ENCODE data around the gene EPS8L2.

Gene EPS8L2

GRCh38 chr11:705646-706438 lies at the start of gene EPS8L2:
Gene EPS8L2 (plus strand): TSS chr11:706231. CDS start chr11:709408, 3,177 bp downstream.
- no peak for DNase-seq (ENCODE audit: low read depth, low spot score)
- no peak for TF ChIP-seq CTCF (IDR thresholded peaks at IDR 0.05; ENCODE audit: insufficient read depth, low read length, missing control alignments)
- POLR2A ChIA-PET = interaction anchor here (0.7 to 2.4 kb wide), 4 partner anchors 9 to 43 kb away, joined by 3 to 9 read pairs (median 5); partner anchors contain the start of genes DEAF1 and TMEM80
- CTCF ChIA-PET = interaction anchor here (1.5 to 17.1 kb wide), 3 partner anchors 9 to 42 kb away, joined by 5 to 198 read pairs (median 17); no protein-coding TSS in a partner anchor
- H3K4me3 ChIP-seq (ENCODE audit: low read depth, low read length) = peak within 1 kb of the TSS; percentile 61

- H3K4me3 ChIP-seq (ENCODE audit: low read depth, low read length) = no peak overlapping the region
- no peak for TF ChIP-seq CTCF (IDR thresholded peaks at IDR 0.05; ENCODE audit: insufficient read depth, low read length, missing control alignments)
- ChIA-PET CTCF (interaction anchor here (0.6 to 2.6 kb wide), 3 partner anchors 10 to 138 kb away, joined by 3 to 7 read pairs (median 4); no protein-coding TSS in a partner anchor), POLR2A (no interaction called here)
- DNase-seq (ENCODE audit: low read depth, low spot score) = no peak
Observed at GRCh38 chr11:656426-656825, 49.6 kb upstream of the EPS8L2 start.

- DNase-seq (ENCODE audit: low read depth, low spot score) = no peak
- CTCF ChIA-PET = interaction anchor here (0.6 to 2.6 kb wide), 3 partner anchors 10 to 139 kb away, joined by 3 to 7 read pairs (median 4); no protein-coding TSS in a partner anchor
- POLR2A ChIA-PET = no interaction called here
- TF ChIP-seq CTCF (IDR thresholded peaks at IDR 0.05; ENCODE audit: insufficient read depth, low read length, missing control alignments) = no peak
- no peak overlapping the region for H3K4me3 ChIP-seq (ENCODE audit: low read depth, low read length)
Observed at GRCh38 chr11:656866-657265, 49.2 kb upstream of the EPS8L2 start.

- DNase-seq (ENCODE audit: low read depth, low spot score) = no peak
- ChIA-PET CTCF (interaction anchor here (1.1 kb wide), 1 partner anchor 66 kb away, joined by 3 read pairs; no protein-coding TSS in a partner anchor), POLR2A (no interaction called here)
- TF ChIP-seq CTCF (IDR thresholded peaks at IDR 0.05; ENCODE audit: insufficient read depth, low read length, missing control alignments) = no peak
- no peak overlapping the region for H3K4me3 ChIP-seq (ENCODE audit: low read depth, low read length)
Observed at GRCh38 chr11:657691-658126, 48.3 kb upstream of the EPS8L2 start.

GRCh38 chr11:659532-660085 lies 46.4 kb upstream of the EPS8L2 start:
- no peak for TF ChIP-seq CTCF (IDR thresholded peaks at IDR 0.05; ENCODE audit: insufficient read depth, low read length, missing control alignments)
- CTCF ChIA-PET = interaction anchor here (1.7 kb wide), 1 partner anchor 69 kb away, joined by 4 read pairs; no protein-coding TSS in a partner anchor
- no peak overlapping the region for H3K4me3 ChIP-seq (ENCODE audit: low read depth, low read length)
- POLR2A ChIA-PET = no interaction called here
- no peak for DNase-seq (ENCODE audit: low read depth, low spot score)

GRCh38 chr11:660281-660680 lies 45.8 kb upstream of the EPS8L2 start:
- CTCF ChIA-PET = interaction anchor here (1.7 to 2.9 kb wide), 2 partner anchors 63 to 69 kb away, joined by 4 to 22 read pairs; no protein-coding TSS in a partner anchor
- no peak overlapping the region for H3K4me3 ChIP-seq (ENCODE audit: low read depth, low read length)
- no peak for DNase-seq (ENCODE audit: low read depth, low spot score)

More at GRCh38 chr11:660281-660680, 45.8 kb upstream of the EPS8L2 start:
- POLR2A ChIA-PET = no interaction called here
- TF ChIP-seq CTCF (IDR thresholded peaks at IDR 0.05; ENCODE audit: insufficient read depth, low read length, missing control alignments) = no peak
